Prostate gland (tissue), 2 donors: ENCODE results near the gene NIT1. TPM values are rescaled to one million over a fixed set of nuclear protein-coding genes. Genes with fewer than 3 reads are reported as not detected.
A peak's percentile ranks its signal among the peaks of the same experiment; 100 is the strongest.

Experiments
- DNase-seq: peaks from one replicate; pipeline ENCODE4 v3.0.0-alpha.2; 2019; ENCODE audit warnings: low spot score
- H3K27ac ChIP-seq, 2 donors: fragments of 200-600 bp; sonication (generic); 2 replicates each; pipeline ENCODE4 v1.5.1; 2017 to 2019
- H3K27me3 ChIP-seq: fragments of 200-600 bp; sonication (generic); replicated peaks from 2 replicates; pipeline ENCODE4 v1.5.1; 2019; ENCODE audit not compliant: insufficient read depth
- H3K36me3 ChIP-seq, 2 donors: fragments of 200-600 bp; sonication (generic); 1 replicate in 1 of 2; 2 replicates in 1 of 2; pipeline versions ENCODE4 v1.5.1 to v1.8.1; 2017 to 2019
- H3K4me1 ChIP-seq: fragments of 200-600 bp; sonication (generic); replicated peaks from 2 replicates; pipeline ENCODE4 v1.5.1; 2019
- H3K4me3 ChIP-seq, 2 donors: fragments of 200-600 bp; sonication (generic); 2 replicates each; pipeline ENCODE4 v1.5.1; 2017 to 2019
- H3K9me3 ChIP-seq: fragments of 200-600 bp; sonication (generic); 2 replicates; pipeline ENCODE4 v1.5.1; 2017
- POLR2A ChIP-seq: fragments of 450-650 bp; IDR thresholded peaks from one replicate; pipeline ENCODE4 v1.6.1; 2016; ENCODE audit warnings: antibody characterized with exemption, mild to moderate bottlenecking
- POLR2AphosphoS5 ChIP-seq: sonication (generic); formaldehyde crosslinking; IDR thresholded peaks from one replicate; pipeline ENCODE4 v1.6.1; 2017; ENCODE audit warnings: antibody characterized with exemption
- WGBS: methylation state at CpG from one replicate; pipeline ENCODE4 v1.1.5; 2018; 5-methylcytosine and 5-hydroxymethylcytosine counted together
- intact Hi-C: fragments of 100-400 bp; cut with DNase I; formaldehyde crosslinking; loops from one replicate; pipeline ENCODE4 v1.14.2; 2022
- small RNA-seq, 2 donors: library from RNA; depleted of rRNA; stranded (forward); fragments of <200 nt; gene quantifications; one replicate each; pipeline ENCODE3, GENCODE V24; 2016
- total RNA-seq, 2 donors: library from RNA; depleted of rRNA; stranded (reverse); fragments of >200 nt; gene quantifications; one replicate each; pipeline ENCODE4 v1.1.0, GENCODE V29; 2016
- TF ChIP-seq, protein P1 (sequence below), 4 experiments: fragments of 200-600 bp in 2 of 4; fragments of 450-650 bp in 2 of 4; sonication (generic) in 2 of 4; IDR thresholded peaks; 1 replicate in 3 of 4; 2 replicates in 1 of 4; pipeline ENCODE4 v1.5.1; 2016 to 2019; ENCODE audit warnings: antibody characterized with exemption in 4 of 4, mild to moderate bottlenecking in 2 of 4, moderate library complexity in 2 of 4

Gene NIT1
- total RNA-seq, 2 donors from 2014 or later = 31.1 to 51.7 TPM

DNA sequence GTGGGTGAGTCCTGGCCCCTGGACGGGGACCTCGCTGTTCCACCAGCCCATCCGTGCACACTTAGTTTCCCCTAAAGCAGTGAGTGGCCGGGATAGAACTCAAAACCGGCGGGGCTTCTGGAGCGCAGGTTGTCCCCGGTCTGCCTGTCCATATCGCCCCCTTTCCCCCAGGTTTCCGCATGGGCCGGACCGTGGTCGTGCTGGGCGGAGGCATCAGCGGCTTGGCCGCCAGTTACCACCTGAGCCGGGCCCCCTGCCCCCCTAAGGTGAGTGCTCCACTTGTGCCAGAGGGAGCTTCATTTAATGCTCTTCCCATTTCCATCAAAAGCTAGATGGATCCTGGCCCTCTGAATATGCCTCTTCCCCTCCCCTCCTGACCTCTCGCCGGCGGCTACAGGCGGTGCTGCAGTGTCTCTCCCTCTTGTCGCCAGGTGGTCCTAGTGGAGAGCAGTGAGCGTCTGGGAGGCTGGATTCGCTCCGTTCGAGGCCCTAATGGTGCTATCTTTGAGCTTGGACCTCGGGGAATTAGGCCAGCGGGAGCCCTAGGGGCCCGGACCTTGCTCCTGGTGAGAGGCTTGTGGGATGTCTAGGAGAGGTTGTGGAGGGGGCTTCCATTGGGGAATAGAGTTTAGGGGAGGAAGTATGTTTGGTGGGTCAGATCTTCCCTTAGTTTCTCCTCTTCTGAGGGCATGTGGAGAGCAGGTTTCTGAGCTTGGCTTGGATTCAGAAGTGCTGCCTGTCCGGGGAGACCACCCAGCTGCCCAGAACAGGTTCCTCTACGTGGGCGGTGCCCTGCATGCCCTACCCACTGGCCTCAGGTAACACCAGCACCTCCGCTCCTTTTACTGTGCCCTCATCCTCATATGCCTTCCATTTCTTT lies 49.0 kb downstream of the NIT1 start:
- peaks cover 2% of the 10 kb centered on the region for H3K4me1 ChIP-seq
- peak overlapping the region; percentile 89 to 90 for H3K27ac ChIP-seq
- no peak for DNase-seq
- intact Hi-C loops = no loop called here
- H3K27me3 ChIP-seq = no peaks in the 10 kb centered on the region
- H3K9me3 ChIP-seq = no peaks in the 10 kb centered on the region
- 4% methylated on average over 33 of the region's 33 CpGs for WGBS
- no peak for TF ChIP-seq POLR2A
- TF ChIP-seq, protein P1, sequence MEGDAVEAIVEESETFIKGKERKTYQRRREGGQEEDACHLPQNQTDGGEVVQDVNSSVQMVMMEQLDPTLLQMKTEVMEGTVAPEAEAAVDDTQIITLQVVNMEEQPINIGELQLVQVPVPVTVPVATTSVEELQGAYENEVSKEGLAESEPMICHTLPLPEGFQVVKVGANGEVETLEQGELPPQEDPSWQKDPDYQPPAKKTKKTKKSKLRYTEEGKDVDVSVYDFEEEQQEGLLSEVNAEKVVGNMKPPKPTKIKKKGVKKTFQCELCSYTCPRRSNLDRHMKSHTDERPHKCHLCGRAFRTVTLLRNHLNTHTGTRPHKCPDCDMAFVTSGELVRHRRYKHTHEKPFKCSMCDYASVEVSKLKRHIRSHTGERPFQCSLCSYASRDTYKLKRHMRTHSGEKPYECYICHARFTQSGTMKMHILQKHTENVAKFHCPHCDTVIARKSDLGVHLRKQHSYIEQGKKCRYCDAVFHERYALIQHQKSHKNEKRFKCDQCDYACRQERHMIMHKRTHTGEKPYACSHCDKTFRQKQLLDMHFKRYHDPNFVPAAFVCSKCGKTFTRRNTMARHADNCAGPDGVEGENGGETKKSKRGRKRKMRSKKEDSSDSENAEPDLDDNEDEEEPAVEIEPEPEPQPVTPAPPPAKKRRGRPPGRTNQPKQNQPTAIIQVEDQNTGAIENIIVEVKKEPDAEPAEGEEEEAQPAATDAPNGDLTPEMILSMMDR (IDR thresholded peaks at IDR 0.05) = no peak
- peaks cover 0 to 15% of the 10 kb centered on the region in 2 donors for H3K36me3 ChIP-seq
- H3K4me3 ChIP-seq = peak overlapping the region; percentile 53 to 61

DNA sequence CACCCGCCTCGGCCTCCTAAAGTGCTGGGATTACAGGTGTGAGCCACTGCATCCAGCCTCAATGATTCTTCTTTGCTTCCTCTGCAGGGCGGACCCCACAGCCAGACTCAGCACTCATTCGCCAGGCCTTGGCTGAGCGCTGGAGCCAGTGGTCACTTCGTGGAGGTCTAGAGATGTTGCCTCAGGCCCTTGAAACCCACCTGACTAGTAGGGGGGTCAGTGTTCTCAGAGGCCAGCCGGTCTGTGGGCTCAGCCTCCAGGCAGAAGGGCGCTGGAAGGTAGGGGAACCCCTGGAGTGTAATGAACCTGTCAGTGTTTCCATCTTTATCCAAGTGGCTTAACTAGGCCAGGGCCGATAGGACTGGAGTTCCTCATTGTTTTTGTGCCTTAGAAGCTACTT lies 51.0 kb downstream of the NIT1 start:
- H3K27ac ChIP-seq = no peak overlapping the region
- no peak overlapping the region for H3K4me3 ChIP-seq
- no peaks in the 10 kb centered on the region for H3K27me3 ChIP-seq
- 93% methylated on average over 9 of the region's 9 CpGs for WGBS
- no peak for DNase-seq
- H3K9me3 ChIP-seq = no peaks in the 10 kb centered on the region
- peaks cover 2% of the 10 kb centered on the region for H3K4me1 ChIP-seq
- intact Hi-C loops = no loop called here
- TF ChIP-seq, protein P1 (IDR thresholded peaks at IDR 0.05) = no peak
- TF ChIP-seq POLR2AphosphoS5 (no peak), POLR2A (no peak)
- peaks cover 0 to 17% of the 10 kb centered on the region in 2 donors for H3K36me3 ChIP-seq

Small RNA genes within 50 kb of the gene (small RNA-seq; reads per million reads assigned to genes)
- 0 reads per million in 2 donors for gene RF01225

Other genes with a start within 250 kb of the NIT1 start
- 1 to 10 TPM in 1 of 2 donors, under 1 TPM in 1; 0.96 to 7.0 TPM for gene ITLN1, start 232.9 kb upstream of the NIT1 start, total RNA-seq
- 1 to 10 TPM in 1 of 2 donors, under 1 TPM in 1; 0.82 to 2.4 TPM for gene ITLN2, start 163.3 kb upstream of the NIT1 start, total RNA-seq
- gene F11R, start 97.0 kb upstream of the NIT1 start, total RNA-seq = 100 to 1,000 TPM in 1 of 2 donors, 10 to 100 TPM in 1; 43.6 to 104 TPM
- 100 to 1,000 TPM; 137 to 648 TPM for gene TSTD1, start 79.1 kb upstream of the NIT1 start, total RNA-seq
- gene USF1, start 72.1 kb upstream of the NIT1 start, total RNA-seq = 10 to 100 TPM; 46.3 to 65.8 TPM
- 1 to 10 TPM; 3.2 to 5.3 TPM for gene ARHGAP30, start 48.2 kb upstream of the NIT1 start, total RNA-seq
- gene NECTIN4, start 28.5 kb upstream of the NIT1 start, total RNA-seq = 10 to 100 TPM in 1 of 2 donors, 1 to 10 TPM in 1; 9.6 to 18.6 TPM
- gene KLHDC9, start 19.7 kb upstream of the NIT1 start, total RNA-seq = 10 to 100 TPM; 24.8 to 33.3 TPM
- gene PFDN2, start 68 bp upstream of the NIT1 start, total RNA-seq = 10 to 100 TPM; 33.6 to 36.0 TPM
- gene DEDD, start 14.6 kb downstream of the NIT1 start, total RNA-seq = 10 to 100 TPM; 30.1 to 41.5 TPM
- gene UFC1, start 35.9 kb downstream of the NIT1 start, total RNA-seq = 10 to 100 TPM; 71.3 to 72.8 TPM
- gene USP21, start 41.4 kb downstream of the NIT1 start, total RNA-seq = 10 to 100 TPM; 28.1 to 32.1 TPM
- gene PPOX, start 48.3 kb downstream of the NIT1 start, total RNA-seq = 10 to 100 TPM; 13.8 to 42.6 TPM
- 10 to 100 TPM; 38.2 to 68.7 TPM for gene B4GALT3, start 59.4 kb downstream of the NIT1 start, total RNA-seq
- 1 to 10 TPM in 1 of 2 donors, under 1 TPM in 1; 0.55 to 3.4 TPM for gene ADAMTS4, start 80.9 kb downstream of the NIT1 start, total RNA-seq
- 100 to 1,000 TPM; 108 to 111 TPM for gene NDUFS2, start 84.3 kb downstream of the NIT1 start, total RNA-seq
- gene FCER1G, start 97.2 kb downstream of the NIT1 start, total RNA-seq = 10 to 100 TPM in 1 of 2 donors, 1 to 10 TPM in 1; 3.6 to 22.4 TPM
- gene APOA2, start 105.5 kb downstream of the NIT1 start, total RNA-seq = not detected
- gene TOMM40L, start 108.0 kb downstream of the NIT1 start, total RNA-seq = 10 to 100 TPM in 1 of 2 donors, 1 to 10 TPM in 1; 7.5 to 15.6 TPM
- not detected for gene NR1I3, start 120.1 kb downstream of the NIT1 start, total RNA-seq
- 10 to 100 TPM in 1 of 2 donors, 1 to 10 TPM in 1; 7.6 to 10.1 TPM for gene PCP4L1, start 140.6 kb downstream of the NIT1 start, total RNA-seq
- 1 to 10 TPM; 2.2 to 7.3 TPM for gene MPZ, start 191.9 kb downstream of the NIT1 start, total RNA-seq
- gene SDHC, start 196.3 kb downstream of the NIT1 start, total RNA-seq = 100 to 1,000 TPM in 1 of 2 donors, 10 to 100 TPM in 1; 59.0 to 107 TPM
- gene CFAP126, start 249.8 kb downstream of the NIT1 start, total RNA-seq = not detected